Neural cell (in vitro differentiated cells): ENCODE results near the gene CD248. TPM values are rescaled to one million over a fixed set of nuclear protein-coding genes. Genes with fewer than 3 reads are reported as not detected.

Experiments
- H2AFZ ChIP-seq: fragments of 200-600, 300-800 bp; sonication (generic), shearing (Covaris generic); 2 replicates; pipeline ENCODE4 v1.6.0; 2014; ENCODE audit warnings: low read depth, mild to moderate bottlenecking, antibody characterized with exemption, low read length, moderate library complexity
- H3F3A ChIP-seq: fragments of 200-600 bp; shearing (Covaris generic); 2 replicates; pipeline ENCODE4 v1.6.1; 2016; ENCODE audit warnings: mild to moderate bottlenecking, moderate library complexity, mixed read lengths, antibody characterized with exemption, low read length; ENCODE audit not compliant: insufficient read depth, poor library complexity, severe bottlenecking
- H3K27ac ChIP-seq: fragments of 200-600, 300-800 bp; sonication (generic), shearing (Covaris generic); 2 replicates; pipeline ENCODE4 v1.5.1; 2014; ENCODE audit warnings: mild to moderate bottlenecking, low read length, moderate library complexity
- H3K27me3 ChIP-seq: fragments of 300-800, 200-600 bp; sonication (generic), shearing (Covaris generic); 2 replicates; pipeline ENCODE4 v1.6.0; 2014; ENCODE audit warnings: mild to moderate bottlenecking, low read depth, low read length, moderate library complexity; ENCODE audit not compliant: insufficient read depth
- H3K36me3 ChIP-seq: fragments of 300-800, 200-600 bp; sonication (generic), shearing (Covaris generic); 2 replicates; pipeline ENCODE4 v1.5.1; 2014; ENCODE audit warnings: mild to moderate bottlenecking, antibody characterized with exemption, low read length, moderate library complexity; ENCODE audit not compliant: insufficient read depth
- H3K4me2 ChIP-seq: fragments of 300-800, 200-600 bp; sonication (generic), shearing (Covaris generic); 2 replicates; pipeline ENCODE4 v1.6.0; 2014; ENCODE audit warnings: mild to moderate bottlenecking, low read length
- H3K4me3 ChIP-seq: fragments of 300-800, 200-600 bp; sonication (generic), shearing (Covaris generic); 2 replicates; pipeline ENCODE4 v1.5.1; 2014; ENCODE audit warnings: mild to moderate bottlenecking, low read length, moderate library complexity
- H3K79me2 ChIP-seq: fragments of 200-600 bp; shearing (Covaris generic); replicated peaks from 2 replicates; pipeline ENCODE4 v1.6.0; 2014; ENCODE audit warnings: mild to moderate bottlenecking, low read length, moderate library complexity; ENCODE audit not compliant: insufficient read depth
- H3K9ac ChIP-seq: fragments of 300-800, 200-600 bp; sonication (generic), shearing (Covaris generic); 2 replicates; pipeline ENCODE4 v1.6.1; 2016; ENCODE audit warnings: mild to moderate bottlenecking, low read length, mixed read lengths
- H3K9me2 ChIP-seq: fragments of 200-600 bp; shearing (Covaris generic); 2 replicates; pipeline ENCODE4 v1.6.1; 2016; ENCODE audit warnings: mild to moderate bottlenecking, low read length, mixed read lengths; ENCODE audit not compliant: insufficient read depth
- H3K9me3 ChIP-seq: fragments of 200-600, 300-800 bp; sonication (generic), shearing (Covaris generic); 2 replicates; pipeline ENCODE4 v1.6.1; 2016; ENCODE audit warnings: mild to moderate bottlenecking, mixed run types, low read length, moderate library complexity, mixed read lengths
- H4K20me1 ChIP-seq: fragments of 200-600 bp; shearing (Covaris generic); 2 replicates; pipeline ENCODE4 v1.6.1; 2016; ENCODE audit warnings: mild to moderate bottlenecking, mixed run types; ENCODE audit not compliant: insufficient read depth
- EP300 ChIP-seq: fragments of 450-650 bp; conservative IDR thresholded peaks from 2 replicates; pipeline ENCODE4 v1.6.1; 2014; ENCODE audit warnings: antibody characterized with exemption, mild to moderate bottlenecking, moderate library complexity; ENCODE audit not compliant: poor library complexity, severe bottlenecking
- EZH2 ChIP-seq: fragments of 200-600, 300-800 bp; shearing (Covaris generic), sonication (generic); IDR thresholded peaks from 2 replicates; pipeline ENCODE4 v1.6.1; 2014; ENCODE audit warnings: antibody characterized with exemption, low read length, borderline replicate concordance, mild to moderate bottlenecking; ENCODE audit not compliant: insufficient read depth, poor library complexity, severe bottlenecking
- MXI1 ChIP-seq: fragments of 450-650 bp; conservative IDR thresholded peaks from 2 replicates; pipeline ENCODE4 v1.6.1; 2014; ENCODE audit warnings: antibody characterized with exemption, mild to moderate bottlenecking; ENCODE audit not compliant: poor library complexity, severe bottlenecking
- POLR2AphosphoS5 ChIP-seq: IDR thresholded peaks from 2 replicates; pipeline ENCODE4 v1.6.1; 2012
- RAD21 ChIP-seq: fragments of 450-650 bp; conservative IDR thresholded peaks from 2 replicates; pipeline ENCODE4 v1.6.1; 2014; ENCODE audit warnings: antibody characterized with exemption, mild to moderate bottlenecking, moderate library complexity
- SMC3 ChIP-seq: fragments of 450-650 bp; conservative IDR thresholded peaks from 2 replicates; pipeline ENCODE4 v1.6.1; 2014; ENCODE audit warnings: antibody characterized with exemption, mild to moderate bottlenecking, moderate library complexity; ENCODE audit not compliant: poor library complexity
- TAF1 ChIP-seq: IDR thresholded peaks from 2 replicates; pipeline ENCODE4 v1.6.1; 2012; ENCODE audit warnings: low read depth
- polyA plus RNA-seq: library from polyadenylated mRNA; depleted of rRNA; stranded (reverse); fragments of >200 nt; gene quantifications from 2 replicates; pipeline ENCODE4 v1.2.3, GENCODE V29; 2014
- TF ChIP-seq, protein P1 (sequence below): fragments of 450-650 bp; IDR thresholded peaks from 2 replicates; pipeline ENCODE4 v1.5.1; 2014; ENCODE audit warnings: antibody characterized with exemption, mild to moderate bottlenecking, moderate library complexity; ENCODE audit not compliant: poor library complexity, severe bottlenecking
- TF ChIP-seq, protein P2 (sequence below): IDR thresholded peaks from 2 replicates; pipeline ENCODE4 v1.6.1; 2012; ENCODE audit warnings: borderline replicate concordance

Gene CD248
- polyA plus RNA-seq, 1 donor from 2014 or later, result not detected

DNA sequence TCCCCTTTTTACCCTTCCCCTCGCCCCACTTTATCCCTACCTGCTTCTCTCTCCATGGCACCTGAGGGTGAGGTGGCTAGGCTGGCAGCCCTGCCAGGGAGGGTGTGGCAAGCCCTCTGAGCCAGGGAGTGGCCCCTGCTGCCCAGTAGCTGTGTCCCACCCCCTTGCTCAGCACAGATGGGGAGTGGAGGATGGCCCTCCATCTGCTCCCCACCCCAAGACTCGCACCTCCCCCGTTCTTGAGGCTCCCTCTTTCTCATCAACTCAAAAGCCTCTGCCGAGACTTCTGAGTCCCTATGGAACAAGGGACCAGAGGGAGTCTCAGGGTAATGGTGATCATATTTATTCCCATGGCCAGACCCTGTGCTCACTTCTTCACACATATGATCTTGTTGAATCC, 23.5 kb downstream of the CD248 start:
- no peak overlapping the region for H3K27ac ChIP-seq
- H3K4me3 ChIP-seq, result no peak overlapping the region

DNA sequence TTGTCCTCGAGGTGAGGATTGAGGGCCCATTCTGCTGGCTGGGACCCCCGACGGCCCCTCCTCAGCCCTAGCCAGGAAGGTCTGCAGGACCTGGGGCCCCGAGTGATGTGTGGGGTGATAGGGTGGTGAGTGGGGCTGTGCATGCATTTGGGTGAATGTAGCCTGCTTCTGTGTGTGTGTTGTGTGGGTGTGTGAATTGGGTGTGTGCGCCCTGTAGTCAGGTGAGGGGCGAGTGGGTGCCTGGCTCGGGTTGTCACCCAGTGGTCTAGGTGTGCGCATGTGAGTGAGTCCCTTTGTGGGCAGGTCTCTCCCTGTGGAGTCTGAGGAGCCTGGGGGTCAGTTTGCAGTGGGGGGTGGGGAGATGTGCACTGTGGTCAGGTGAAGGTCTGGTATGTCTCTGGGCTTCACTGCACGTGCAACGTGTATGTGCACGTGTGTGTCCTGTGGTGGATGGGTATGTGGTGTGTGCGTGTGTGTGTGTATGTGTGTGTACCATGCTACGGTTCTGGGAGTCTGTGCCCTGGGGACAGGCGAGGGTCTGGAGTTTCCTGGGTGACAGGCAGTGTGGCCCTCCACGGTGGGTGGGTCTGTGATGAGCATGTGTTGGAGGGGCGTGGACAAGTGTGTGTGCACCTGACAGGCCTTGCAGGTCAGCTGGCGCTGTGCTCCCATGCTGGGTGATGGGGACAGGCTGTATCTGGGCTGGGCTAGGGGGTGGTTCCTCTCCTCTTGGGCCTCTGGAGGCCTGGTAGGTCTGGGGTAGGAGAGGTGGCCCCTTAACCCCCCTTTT, 24.1 kb downstream of the CD248 start:
- Histone ChIP-seq H3K4me3 (peak overlapping the region; percentile 73), H3K4me2 (no peak overlapping the region)

More for the DNA sequence above, 23.5 kb downstream of the CD248 start:
- no peak for TF ChIP-seq EZH2
- TF ChIP-seq, protein P1, sequence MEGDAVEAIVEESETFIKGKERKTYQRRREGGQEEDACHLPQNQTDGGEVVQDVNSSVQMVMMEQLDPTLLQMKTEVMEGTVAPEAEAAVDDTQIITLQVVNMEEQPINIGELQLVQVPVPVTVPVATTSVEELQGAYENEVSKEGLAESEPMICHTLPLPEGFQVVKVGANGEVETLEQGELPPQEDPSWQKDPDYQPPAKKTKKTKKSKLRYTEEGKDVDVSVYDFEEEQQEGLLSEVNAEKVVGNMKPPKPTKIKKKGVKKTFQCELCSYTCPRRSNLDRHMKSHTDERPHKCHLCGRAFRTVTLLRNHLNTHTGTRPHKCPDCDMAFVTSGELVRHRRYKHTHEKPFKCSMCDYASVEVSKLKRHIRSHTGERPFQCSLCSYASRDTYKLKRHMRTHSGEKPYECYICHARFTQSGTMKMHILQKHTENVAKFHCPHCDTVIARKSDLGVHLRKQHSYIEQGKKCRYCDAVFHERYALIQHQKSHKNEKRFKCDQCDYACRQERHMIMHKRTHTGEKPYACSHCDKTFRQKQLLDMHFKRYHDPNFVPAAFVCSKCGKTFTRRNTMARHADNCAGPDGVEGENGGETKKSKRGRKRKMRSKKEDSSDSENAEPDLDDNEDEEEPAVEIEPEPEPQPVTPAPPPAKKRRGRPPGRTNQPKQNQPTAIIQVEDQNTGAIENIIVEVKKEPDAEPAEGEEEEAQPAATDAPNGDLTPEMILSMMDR, result no peak
- no peak for TF ChIP-seq SMC3
- TF ChIP-seq, protein P2, sequence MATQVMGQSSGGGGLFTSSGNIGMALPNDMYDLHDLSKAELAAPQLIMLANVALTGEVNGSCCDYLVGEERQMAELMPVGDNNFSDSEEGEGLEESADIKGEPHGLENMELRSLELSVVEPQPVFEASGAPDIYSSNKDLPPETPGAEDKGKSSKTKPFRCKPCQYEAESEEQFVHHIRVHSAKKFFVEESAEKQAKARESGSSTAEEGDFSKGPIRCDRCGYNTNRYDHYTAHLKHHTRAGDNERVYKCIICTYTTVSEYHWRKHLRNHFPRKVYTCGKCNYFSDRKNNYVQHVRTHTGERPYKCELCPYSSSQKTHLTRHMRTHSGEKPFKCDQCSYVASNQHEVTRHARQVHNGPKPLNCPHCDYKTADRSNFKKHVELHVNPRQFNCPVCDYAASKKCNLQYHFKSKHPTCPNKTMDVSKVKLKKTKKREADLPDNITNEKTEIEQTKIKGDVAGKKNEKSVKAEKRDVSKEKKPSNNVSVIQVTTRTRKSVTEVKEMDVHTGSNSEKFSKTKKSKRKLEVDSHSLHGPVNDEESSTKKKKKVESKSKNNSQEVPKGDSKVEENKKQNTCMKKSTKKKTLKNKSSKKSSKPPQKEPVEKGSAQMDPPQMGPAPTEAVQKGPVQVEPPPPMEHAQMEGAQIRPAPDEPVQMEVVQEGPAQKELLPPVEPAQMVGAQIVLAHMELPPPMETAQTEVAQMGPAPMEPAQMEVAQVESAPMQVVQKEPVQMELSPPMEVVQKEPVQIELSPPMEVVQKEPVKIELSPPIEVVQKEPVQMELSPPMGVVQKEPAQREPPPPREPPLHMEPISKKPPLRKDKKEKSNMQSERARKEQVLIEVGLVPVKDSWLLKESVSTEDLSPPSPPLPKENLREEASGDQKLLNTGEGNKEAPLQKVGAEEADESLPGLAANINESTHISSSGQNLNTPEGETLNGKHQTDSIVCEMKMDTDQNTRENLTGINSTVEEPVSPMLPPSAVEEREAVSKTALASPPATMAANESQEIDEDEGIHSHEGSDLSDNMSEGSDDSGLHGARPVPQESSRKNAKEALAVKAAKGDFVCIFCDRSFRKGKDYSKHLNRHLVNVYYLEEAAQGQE, result no peak
- no peak for TF ChIP-seq TAF1
- no peak for TF ChIP-seq MXI1
- no peak for TF ChIP-seq POLR2AphosphoS5
- no peak for TF ChIP-seq RAD21
- no peak for TF ChIP-seq EP300
- Histone ChIP-seq H3K27me3 (peaks cover 32% of the 10 kb centered on the region), H3K4me2 (no peak overlapping the region), H4K20me1 (no peaks in the 10 kb centered on the region), H3K9me3 (no peaks in the 10 kb centered on the region), H3K36me3 (no peaks in the 10 kb centered on the region), H2AFZ (no peak overlapping the region), H3K79me2 (peaks cover 2% of the 10 kb centered on the region), H3K9ac (no peak overlapping the region), H3F3A (no peaks in the 10 kb centered on the region), H3K9me2 (no peaks in the 10 kb centered on the region)

More for the DNA sequence above, 24.1 kb downstream of the CD248 start:
- Histone ChIP-seq H3K27me3 (peaks cover 32% of the 10 kb centered on the region), H4K20me1 (no peaks in the 10 kb centered on the region), H3K79me2 (peaks cover 8% of the 10 kb centered on the region), H3F3A (no peaks in the 10 kb centered on the region), H3K9ac (peak overlapping the region; percentile 78), H3K27ac (no peak overlapping the region), H2AFZ (no peak overlapping the region), H3K9me2 (no peaks in the 10 kb centered on the region), H3K36me3 (no peaks in the 10 kb centered on the region), H3K9me3 (no peaks in the 10 kb centered on the region)
- TF ChIP-seq EP300 (no peak), TAF1 (no peak), MXI1 (no peak), SMC3 (no peak), POLR2AphosphoS5 (no peak), RAD21 (no peak), EZH2 (no peak)
- TF ChIP-seq, protein P2, result no peak
- TF ChIP-seq, protein P1, result no peak
